ENCODE data around the gene TMEM258. TPM values are rescaled to one million over a fixed set of nuclear protein-coding genes. Genes with fewer than 3 reads are reported as not detected.

TMEM258 gene
- total RNA-seq, 1 experiment from 2014 or later: 184 TPM

DNA sequence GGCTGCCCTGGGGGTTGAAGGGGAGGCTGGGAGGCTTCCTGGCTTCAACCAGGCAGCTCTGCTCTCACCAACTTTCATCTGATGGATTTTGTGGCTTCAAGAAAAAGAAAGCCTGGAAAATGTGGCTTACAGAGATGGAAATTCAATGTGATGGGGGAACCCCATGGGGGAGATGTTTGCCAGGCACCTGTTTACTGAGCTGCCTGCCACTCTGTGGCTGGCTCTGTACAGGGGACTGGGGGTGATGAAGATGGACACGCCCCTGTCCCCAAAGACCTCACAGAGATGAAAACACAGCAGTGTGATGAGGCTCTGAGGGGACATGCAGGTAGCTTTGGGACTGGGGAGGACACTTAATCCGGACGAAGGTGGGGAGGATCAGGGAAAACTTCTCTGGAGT, 10.1 kb downstream of the TMEM258 start:
- peaks cover 4% of the 10 kb centered on the region for H3K36me3 Mint-ChIP-seq (ENCODE audit: insufficient read depth, unreplicated experiment)

DNA sequence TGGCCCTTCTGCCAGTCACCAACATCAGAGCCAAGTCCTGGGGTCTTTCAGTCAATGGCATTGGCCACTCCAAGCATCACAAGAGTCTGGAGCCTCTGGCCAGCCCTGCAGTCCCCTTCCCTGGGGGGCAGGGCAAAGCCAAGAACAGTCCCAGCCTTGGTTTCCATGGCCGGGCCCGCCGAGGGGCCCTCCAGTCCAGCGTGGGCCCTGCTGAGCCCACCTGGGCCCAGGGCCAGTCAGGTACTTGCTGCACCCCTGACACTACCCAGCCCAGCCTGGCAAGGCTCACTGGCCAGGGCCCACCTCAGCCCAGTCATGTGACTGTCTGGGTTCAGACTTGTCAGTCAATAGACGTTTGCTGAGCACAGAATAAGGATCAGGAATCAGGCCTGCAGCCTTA, 10.8 kb downstream of the TMEM258 start:
- Mint-ChIP-seq H3K4me1 (ENCODE audit: insufficient read depth, unreplicated experiment) (no peaks in the 10 kb centered on the region), H3K4me3 (ENCODE audit: unreplicated experiment) (no peak overlapping the region), H3K9me3 (ENCODE audit: unreplicated experiment) (no peaks in the 10 kb centered on the region), H3K27ac (ENCODE audit: low read depth, unreplicated experiment) (no peak overlapping the region), H3K27me3 (ENCODE audit: insufficient read depth, unreplicated experiment) (no peaks in the 10 kb centered on the region), H3K36me3 (ENCODE audit: insufficient read depth, unreplicated experiment) (peaks cover 4% of the 10 kb centered on the region)
- intact Hi-C loops (cut with micrococcal nuclease): no loop called here
- DNase-seq (ENCODE audit: unreplicated experiment): no peak
- TF ChIP-seq, protein P1, sequence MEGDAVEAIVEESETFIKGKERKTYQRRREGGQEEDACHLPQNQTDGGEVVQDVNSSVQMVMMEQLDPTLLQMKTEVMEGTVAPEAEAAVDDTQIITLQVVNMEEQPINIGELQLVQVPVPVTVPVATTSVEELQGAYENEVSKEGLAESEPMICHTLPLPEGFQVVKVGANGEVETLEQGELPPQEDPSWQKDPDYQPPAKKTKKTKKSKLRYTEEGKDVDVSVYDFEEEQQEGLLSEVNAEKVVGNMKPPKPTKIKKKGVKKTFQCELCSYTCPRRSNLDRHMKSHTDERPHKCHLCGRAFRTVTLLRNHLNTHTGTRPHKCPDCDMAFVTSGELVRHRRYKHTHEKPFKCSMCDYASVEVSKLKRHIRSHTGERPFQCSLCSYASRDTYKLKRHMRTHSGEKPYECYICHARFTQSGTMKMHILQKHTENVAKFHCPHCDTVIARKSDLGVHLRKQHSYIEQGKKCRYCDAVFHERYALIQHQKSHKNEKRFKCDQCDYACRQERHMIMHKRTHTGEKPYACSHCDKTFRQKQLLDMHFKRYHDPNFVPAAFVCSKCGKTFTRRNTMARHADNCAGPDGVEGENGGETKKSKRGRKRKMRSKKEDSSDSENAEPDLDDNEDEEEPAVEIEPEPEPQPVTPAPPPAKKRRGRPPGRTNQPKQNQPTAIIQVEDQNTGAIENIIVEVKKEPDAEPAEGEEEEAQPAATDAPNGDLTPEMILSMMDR (IDR thresholded peaks at IDR 0.05; ENCODE audit: unreplicated experiment): no peak
- no TSS peak for BruUV-seq (replicated peaks)
- CTCF ChIA-PET: interaction anchor here (1.0 to 1.5 kb wide), 2 partner anchors 16 to 34 kb away, joined by 3 to 5 read pairs; no protein-coding TSS in a partner anchor
- POLR2A ChIA-PET: no interaction called here

More for the DNA sequence above, 10.1 kb downstream of the TMEM258 start:
- TF ChIP-seq, protein P1 (IDR thresholded peaks at IDR 0.05; ENCODE audit: unreplicated experiment): no peak
- no peak overlapping the region for H3K27ac Mint-ChIP-seq (ENCODE audit: low read depth, unreplicated experiment)
- no peak for DNase-seq (ENCODE audit: unreplicated experiment)
- no TSS peak for BruUV-seq (replicated peaks)
- CTCF ChIA-PET: interaction anchor here (0.6 to 1.5 kb wide), 5 partner anchors 9 to 325 kb away, joined by 3 to 6 read pairs (median 4); no protein-coding TSS in a partner anchor
- POLR2A ChIA-PET: interaction anchor here (0.6 to 1.5 kb wide), 3 partner anchors 10 to 178 kb away, joined by 3 to 9 read pairs (median 3); partner anchors contain the start of genes FEN1 and TMEM258
- no peak overlapping the region for H3K4me3 Mint-ChIP-seq (ENCODE audit: unreplicated experiment)
- H3K27me3 Mint-ChIP-seq (ENCODE audit: insufficient read depth, unreplicated experiment): no peaks in the 10 kb centered on the region
- no peaks in the 10 kb centered on the region for H3K4me1 Mint-ChIP-seq (ENCODE audit: insufficient read depth, unreplicated experiment)
- H3K9me3 Mint-ChIP-seq (ENCODE audit: unreplicated experiment): no peaks in the 10 kb centered on the region
- intact Hi-C loops (cut with micrococcal nuclease): no loop called here

DNA sequence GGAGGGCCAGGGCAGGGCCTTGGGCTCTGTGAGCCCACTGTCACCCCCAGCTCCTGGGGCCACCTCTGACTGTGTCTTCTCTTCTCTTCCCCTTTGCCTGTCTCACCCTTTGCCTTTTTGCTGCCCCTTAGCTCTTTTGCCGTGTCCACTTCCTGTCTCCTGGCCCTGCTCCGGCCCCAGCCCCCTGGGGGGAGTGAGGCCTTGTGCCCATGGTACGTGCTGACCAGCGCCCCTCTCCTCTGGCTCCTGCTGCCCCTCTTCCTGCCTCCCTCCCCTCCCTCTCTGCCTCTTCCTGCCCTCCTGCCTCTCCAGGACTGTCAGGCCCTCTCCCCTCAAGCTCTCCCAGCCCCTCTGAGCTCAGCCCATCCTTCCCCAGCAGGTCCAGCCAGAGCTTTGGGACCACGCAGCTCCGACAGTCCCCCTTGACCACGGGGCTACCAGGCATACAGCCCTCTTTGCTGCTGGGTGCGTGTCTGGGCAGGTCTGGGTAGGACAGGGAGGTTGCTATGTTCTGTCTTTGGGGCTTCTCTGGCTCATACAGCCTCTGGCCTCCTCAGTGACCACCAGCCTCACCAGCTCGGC, 11.7 kb downstream of the TMEM258 start:
- intact Hi-C loops (cut with micrococcal nuclease): no loop called here
- Mint-ChIP-seq H3K27me3 (ENCODE audit: insufficient read depth, unreplicated experiment) (no peaks in the 10 kb centered on the region), H3K36me3 (ENCODE audit: insufficient read depth, unreplicated experiment) (peaks cover 4% of the 10 kb centered on the region), H3K4me1 (ENCODE audit: insufficient read depth, unreplicated experiment) (no peaks in the 10 kb centered on the region), H3K9me3 (ENCODE audit: unreplicated experiment) (no peaks in the 10 kb centered on the region), H3K27ac (ENCODE audit: low read depth, unreplicated experiment) (peak overlapping the region; percentile 11), H3K4me3 (ENCODE audit: unreplicated experiment) (no peak overlapping the region)
- no peak for DNase-seq (ENCODE audit: unreplicated experiment)
- TF ChIP-seq, protein P1 (IDR thresholded peaks at IDR 0.05; ENCODE audit: unreplicated experiment): no peak
- BruUV-seq (replicated peaks): no TSS peak
- ChIA-PET POLR2A (interaction anchor here (0.6 to 1.1 kb wide), 2 partner anchors 11 to 168 kb away, joined by 4 read pairs; no protein-coding TSS in a partner anchor), CTCF (interaction anchor here (0.6 to 1.1 kb wide), 7 partner anchors 10 to 341 kb away, joined by 3 to 5 read pairs (median 3); no protein-coding TSS in a partner anchor)

DNA sequence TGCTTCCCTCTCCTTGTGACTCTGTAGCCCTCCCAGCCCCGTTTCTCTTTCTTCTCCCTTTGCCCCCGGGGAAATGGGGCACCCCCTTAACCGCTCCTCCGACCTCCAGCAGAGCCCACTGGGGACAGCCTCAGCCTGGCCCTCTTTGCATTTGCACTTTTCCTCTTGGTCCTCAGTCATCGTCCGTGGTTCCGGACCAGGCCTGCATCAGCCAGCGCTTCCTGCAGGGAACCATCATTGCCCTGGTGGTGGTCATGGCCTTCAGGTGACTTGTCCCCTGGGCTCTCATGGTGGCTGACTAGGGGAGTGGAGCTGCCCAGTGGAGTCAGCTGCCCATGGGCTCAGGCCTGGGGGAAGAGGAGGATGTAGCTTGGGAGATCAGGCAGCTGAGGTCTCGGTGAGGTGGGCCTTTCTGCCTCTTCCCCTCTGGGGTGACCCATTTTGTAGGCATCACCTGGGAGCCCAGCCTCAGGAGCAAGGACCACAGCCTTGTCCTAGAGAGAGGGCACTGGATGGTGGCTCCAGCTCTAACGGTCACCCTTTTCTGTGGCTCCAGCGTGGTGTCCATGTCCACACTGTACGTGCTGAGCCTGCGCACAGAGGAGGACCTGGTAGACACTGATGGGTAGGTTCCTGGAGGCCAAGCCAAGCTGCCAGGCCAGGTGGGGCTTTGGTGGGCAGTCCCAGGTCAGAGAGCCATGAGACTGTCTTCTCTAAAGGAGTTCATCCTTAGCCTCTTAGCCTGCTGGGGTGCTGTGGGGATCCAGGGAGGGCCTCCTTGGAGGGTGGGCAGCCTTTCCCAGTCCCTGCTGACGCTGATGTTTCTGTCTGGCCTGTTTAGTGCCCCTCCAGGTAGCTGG, 12.5 kb downstream of the TMEM258 start:
- Mint-ChIP-seq H3K27ac (ENCODE audit: low read depth, unreplicated experiment) (no peak overlapping the region), H3K4me1 (ENCODE audit: insufficient read depth, unreplicated experiment) (no peaks in the 10 kb centered on the region), H3K4me3 (ENCODE audit: unreplicated experiment) (no peak overlapping the region), H3K9me3 (ENCODE audit: unreplicated experiment) (no peaks in the 10 kb centered on the region), H3K36me3 (ENCODE audit: insufficient read depth, unreplicated experiment) (peaks cover 5% of the 10 kb centered on the region), H3K27me3 (ENCODE audit: insufficient read depth, unreplicated experiment) (no peaks in the 10 kb centered on the region)
- no peak for DNase-seq (ENCODE audit: unreplicated experiment)
- intact Hi-C loops (cut with micrococcal nuclease): no loop called here
- BruUV-seq (replicated peaks): no TSS peak
- TF ChIP-seq, protein P1 (IDR thresholded peaks at IDR 0.05; ENCODE audit: unreplicated experiment): no peak
- ChIA-PET CTCF (interaction anchor here (0.6 to 1.3 kb wide), 8 partner anchors 11 to 342 kb away, joined by 3 to 5 read pairs (median 3); no protein-coding TSS in a partner anchor), POLR2A (interaction anchor here (0.6 to 1.7 kb wide), 3 partner anchors 12 to 169 kb away, joined by 4 to 5 read pairs (median 4); partner anchors contain the start of gene TMEM258)

All from MCF 10A (cell line).